Smooth muscle cell of the umbilical artery (primary cell): Measurements from ENCODE around the gene SYCE1. TPM values are rescaled to one million over a fixed set of nuclear protein-coding genes. Genes with fewer than 3 reads are reported as not detected.

Experiments
- total RNA-seq: library from RNA; depleted of rRNA; stranded (reverse); fragments of >200 nt; gene quantifications from 2 replicates; pipeline ENCODE4 v1.2.3, GENCODE V29; 2014

The SYCE1 gene, protein sequence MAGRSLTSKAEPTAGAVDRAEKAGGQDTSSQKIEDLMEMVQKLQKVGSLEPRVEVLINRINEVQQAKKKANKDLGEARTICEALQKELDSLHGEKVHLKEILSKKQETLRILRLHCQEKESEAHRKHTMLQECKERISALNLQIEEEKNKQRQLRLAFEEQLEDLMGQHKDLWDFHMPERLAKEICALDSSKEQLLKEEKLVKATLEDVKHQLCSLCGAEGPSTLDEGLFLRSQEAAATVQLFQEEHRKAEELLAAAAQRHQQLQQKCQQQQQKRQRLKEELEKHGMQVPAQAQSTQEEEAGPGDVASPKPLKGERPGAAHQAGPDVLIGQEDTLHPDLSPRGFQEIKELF
- total RNA-seq = not detected in 2 replicates

DNA sequence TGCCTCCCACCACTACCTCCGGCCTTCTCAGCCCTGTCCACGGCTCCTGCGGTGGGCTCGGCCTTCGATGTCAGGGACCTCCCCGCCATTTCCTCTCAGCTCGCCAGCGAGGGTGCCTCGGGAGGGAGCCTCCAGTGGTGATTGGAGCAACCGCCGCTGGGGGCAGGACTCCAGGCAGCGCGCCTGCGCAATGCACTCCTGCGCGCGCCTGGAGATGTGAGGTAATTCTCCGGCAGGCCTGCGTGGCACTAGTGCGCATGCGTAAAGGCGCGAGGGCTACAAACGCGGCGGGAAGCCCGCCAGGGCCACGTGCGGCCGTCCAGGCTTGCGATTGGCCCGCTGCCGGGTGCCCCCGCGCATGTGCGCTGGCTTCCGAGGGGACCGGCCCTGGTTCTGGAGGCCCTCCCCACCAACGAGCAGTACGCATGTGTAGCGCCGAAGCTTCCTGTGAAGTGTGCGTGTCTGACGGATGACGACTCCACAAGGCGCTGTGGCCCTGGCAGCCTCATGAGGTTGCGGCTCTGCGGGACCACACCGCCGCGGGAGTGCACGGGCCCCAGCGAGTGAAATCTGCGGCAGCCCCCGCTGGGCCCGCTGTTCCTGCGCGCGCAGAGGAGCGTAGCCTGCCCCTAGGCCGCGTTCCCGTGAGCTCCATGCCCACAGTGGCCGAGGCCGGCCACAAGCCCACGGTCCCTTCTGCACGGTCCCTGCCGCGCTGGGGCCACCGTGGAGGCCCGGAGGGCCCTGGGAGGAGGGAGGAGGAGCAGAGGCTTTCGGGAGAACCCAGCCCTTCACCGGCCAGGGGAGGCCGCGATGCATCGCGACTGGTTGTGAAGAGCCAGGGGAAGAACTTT lies at the start of gene SYCE1:
TSS of gene SYCE1 (minus strand) at position 143 of the 854 bp plus-strand sequence. CDS start at position 89, 54 bp downstream.

DNA sequence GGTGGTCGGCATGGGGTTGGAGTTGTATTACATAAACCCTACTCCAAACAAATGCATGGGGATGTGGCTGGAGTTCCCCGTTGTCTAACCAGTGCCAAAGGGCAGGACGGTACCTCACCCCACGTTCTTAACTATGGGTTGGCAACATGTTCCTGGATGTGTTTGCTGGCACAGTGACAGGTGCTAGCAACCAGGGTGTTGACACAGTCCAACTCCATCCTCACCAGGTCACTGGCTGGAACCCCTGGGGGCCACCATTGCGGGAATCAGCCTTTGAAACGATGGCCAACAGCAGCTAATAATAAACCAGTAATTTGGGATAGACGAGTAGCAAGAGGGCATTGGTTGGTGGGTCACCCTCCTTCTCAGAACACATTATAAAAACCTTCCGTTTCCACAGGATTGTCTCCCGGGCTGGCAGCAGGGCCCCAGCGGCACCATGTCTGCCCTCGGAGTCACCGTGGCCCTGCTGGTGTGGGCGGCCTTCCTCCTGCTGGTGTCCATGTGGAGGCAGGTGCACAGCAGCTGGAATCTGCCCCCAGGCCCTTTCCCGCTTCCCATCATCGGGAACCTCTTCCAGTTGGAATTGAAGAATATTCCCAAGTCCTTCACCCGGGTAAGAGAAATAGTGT lies 38.3 kb downstream of the SYCE1 start, which contains the start of gene CYP2E1:
TSS of gene CYP2E1 (plus strand) at position 407 of the 632 bp plus-strand sequence. CDS start at position 440, 33 bp downstream.

Other genes starting within 250 kb of the SYCE1 start
- 0.23 and 0.30 TPM in 2 replicates for gene CALY, start 228.7 kb downstream of the SYCE1 start, total RNA-seq
- gene PRAP1, start 218.2 kb downstream of the SYCE1 start, total RNA-seq = not detected in 2 replicates
- gene FUOM, start 207.6 kb downstream of the SYCE1 start, total RNA-seq = 7.5 and 12.8 TPM in 2 replicates
- 57.3 and 62.9 TPM in 2 replicates for gene ECHS1, start 192.2 kb downstream of the SYCE1 start, total RNA-seq
- gene PAOX, start 186.3 kb downstream of the SYCE1 start, total RNA-seq = 5.4 and 5.6 TPM in 2 replicates
- 22.9 and 26.1 TPM in 2 replicates for gene MTG1, start 171.4 kb downstream of the SYCE1 start, total RNA-seq
- 0.59 and 1.6 TPM in 2 replicates for gene SPRN, start 141.0 kb downstream of the SYCE1 start, total RNA-seq
- gene SCART1, start 111.6 kb downstream of the SYCE1 start, total RNA-seq = 1.5 and 2.7 TPM in 2 replicates
- 0.60 and 0.89 TPM in 2 replicates for gene CYP2E1, start 38.2 kb downstream of the SYCE1 start, total RNA-seq
- not detected in 2 replicates for gene FRG2B, start 61.2 kb upstream of the SYCE1 start, total RNA-seq